Naive thymus-derived CD4-positive, alpha-beta T cell (primary cell): ENCODE measurements around the gene STARD3NL. TPM values are rescaled to one million over a fixed set of nuclear protein-coding genes. Genes with fewer than 3 reads are reported as not detected.

Experiments
- ATAC-seq: fragments of 150-1000 bp; cut with Tn5 transposase; 2 replicates; pipeline ENCODE4 v1.10.0; 2021; ENCODE audit warnings: mild to moderate bottlenecking, moderate library complexity
- CTCF ChIA-PET: fragments of 350-600 bp; sonication (Branson Sonifier 250); formaldehyde crosslinking; loops from one replicate; lab custom pipeline; 2021; ENCODE audit warnings: antibody characterized with exemption; lab: Charles Lee
- POLR2A ChIA-PET: fragments of 350-600 bp; sonication (Branson Sonifier 250); formaldehyde crosslinking; loops from one replicate; lab custom pipeline; 2021; ENCODE audit warnings: antibody characterized with exemption, inconsistent platforms; lab: Charles Lee
- DNase-seq, 9 donors: peaks; one replicate each; pipeline versions ENCODE4 v3.0.0 to v3.0.0-alpha.2; 2020 to 2022; ENCODE audit warnings: mixed read lengths in 1 of 9
- H3K27ac ChIP-seq: one replicate; pipeline ENCODE4 v1.7.0; 2013; ENCODE audit warnings: mild to moderate bottlenecking, low read depth, low read length, moderate library complexity
- H3K27me3 ChIP-seq, 2 donors: one replicate each; pipeline ENCODE4 v1.7.0; 2013; ENCODE audit warnings: low read length in 2 of 2, mild to moderate bottlenecking in 2 of 2, moderate library complexity in 2 of 2; ENCODE audit not compliant: control insufficient read depth in 2 of 2, insufficient read depth in 2 of 2
- H3K36me3 ChIP-seq, 3 experiments: 1 replicate in 2 of 3; 2 replicates in 1 of 3; pipeline ENCODE4 v1.7.0; 2013; ENCODE audit warnings: low read length in 3 of 3, mild to moderate bottlenecking in 3 of 3, moderate library complexity in 1 of 3; ENCODE audit not compliant: insufficient read depth in 3 of 3, control insufficient read depth in 2 of 3
- H3K4me1 ChIP-seq, 2 donors: one replicate each; pipeline ENCODE4 v1.7.0; 2013; ENCODE audit warnings: low read length in 2 of 2, mild to moderate bottlenecking in 2 of 2, moderate library complexity in 1 of 2; ENCODE audit not compliant: control insufficient read depth in 2 of 2, insufficient read depth in 2 of 2
- H3K4me3 ChIP-seq: 2 replicates; pipeline ENCODE4 v1.7.0; 2013; ENCODE audit warnings: mild to moderate bottlenecking, low read length
- H3K9me3 ChIP-seq, 3 experiments: 1 replicate in 2 of 3; 2 replicates in 1 of 3; pipeline ENCODE4 v1.7.0; 2013; ENCODE audit warnings: low read length in 3 of 3; ENCODE audit not compliant: control insufficient read depth in 2 of 3
- H3K27ac Mint-ChIP-seq, 9 donors: one replicate each; pipeline ENCODE4 v1.8.0; 2020 to 2022; ENCODE audit warnings: mixed read lengths in 9 of 9, mild to moderate bottlenecking in 8 of 9, moderate library complexity in 5 of 9, inconsistent platforms in 2 of 9
- H3K27me3 Mint-ChIP-seq, 5 donors: one replicate each; pipeline ENCODE4 v1.8.0; 2021 to 2022; ENCODE audit warnings: mixed read lengths in 5 of 5, mild to moderate bottlenecking in 1 of 5
- H3K36me3 Mint-ChIP-seq, 5 donors: one replicate each; pipeline ENCODE4 v1.8.0; 2020 to 2022; ENCODE audit warnings: mixed read lengths in 5 of 5, mild to moderate bottlenecking in 3 of 5, inconsistent platforms in 1 of 5
- H3K4me1 Mint-ChIP-seq, 7 donors: one replicate each; pipeline ENCODE4 v1.8.0; 2020 to 2022; ENCODE audit warnings: mixed read lengths in 7 of 7, mild to moderate bottlenecking in 3 of 7, inconsistent platforms in 1 of 7
- H3K4me3 Mint-ChIP-seq, 10 donors: one replicate each; pipeline ENCODE4 v1.8.0; 2020 to 2022; ENCODE audit warnings: mild to moderate bottlenecking in 10 of 10, mixed read lengths in 10 of 10, moderate library complexity in 6 of 10, inconsistent platforms in 2 of 10
- H3K9me3 Mint-ChIP-seq, 11 donors: one replicate each; pipeline ENCODE4 v1.8.0; 2020 to 2022; ENCODE audit warnings: mixed read lengths in 11 of 11, mild to moderate bottlenecking in 4 of 11, inconsistent platforms in 1 of 11, moderate library complexity in 1 of 11
- intact Hi-C, 2 donors: fragments of 100-400 bp; cut with micrococcal nuclease; formaldehyde crosslinking; loops; one replicate each; pipeline ENCODE4 v1.15.1; 2023
- polyA plus RNA-seq, 2 donors: library from polyadenylated mRNA; unstranded; fragments of 300-500 nt; fragmentation: Illumina TruSeq; gene quantifications; one replicate each; pipeline ENCODE4 v1.2.3, GENCODE V29; 2021
- total RNA-seq, 6 experiments: library from RNA in 5 of 6; stranded (reverse) in 5 of 6; gene quantifications; 1 replicate in 5 of 6; 2 replicates in 1 of 6; pipeline ENCODE4 v1.2.3 and lab custom pipeline; 2021 to 2026

The STARD3NL gene
- total and polyA plus RNA-seq, 7 experiments from 2014 or later: 9.4 to 26.9 (median 17.0) TPM

DNA sequence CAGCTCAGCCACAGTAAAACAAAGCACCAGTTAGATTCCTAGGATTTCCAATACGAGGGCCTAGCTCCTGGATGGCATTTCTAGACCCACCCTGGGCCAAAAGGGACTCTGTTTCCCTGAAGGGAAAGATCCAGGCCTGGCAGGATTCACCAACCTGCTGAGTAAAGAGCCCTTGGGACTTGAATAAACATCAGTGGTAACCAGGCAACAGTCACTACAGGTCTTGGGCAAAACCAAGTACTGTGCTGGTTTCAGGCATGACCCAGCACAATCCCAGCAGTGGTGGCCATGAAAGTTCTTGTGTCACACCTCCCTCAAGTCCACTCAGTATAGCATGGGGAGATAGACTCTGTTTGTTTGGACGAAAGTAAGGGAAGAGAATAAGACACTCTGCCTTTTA is 31.0 kb upstream of the STARD3NL start:
- Mint-ChIP-seq H3K4me3 (no peak overlapping the region), H3K27me3 (peaks cover 0 to 36% (median 9%) of the 10 kb centered on the region in 5 donors), H3K9me3 (peaks cover 0 to 5% (median 0%) of the 10 kb centered on the region in 11 donors), H3K4me1 (no peaks in the 10 kb centered on the region), H3K36me3 (peaks cover 0 to 4% (median 0%) of the 10 kb centered on the region in 5 donors), H3K27ac (no peak overlapping the region)
- Histone ChIP-seq H3K27ac (no peak overlapping the region), H3K4me1 (no peaks in the 10 kb centered on the region), H3K36me3 (no peaks in the 10 kb centered on the region), H3K9me3 (no peaks in the 10 kb centered on the region), H3K4me3 (no peak overlapping the region), H3K27me3 (no peaks in the 10 kb centered on the region)
- POLR2A ChIA-PET: no interaction called here
- intact Hi-C loops: no loop called here
- ATAC-seq (peak; percentile 18), DNase-seq (no peak)
- CTCF ChIA-PET: interaction anchor here (1.3 kb wide), 1 partner anchor 69 kb away, joined by 3 read pairs; no protein-coding TSS in a partner anchor

DNA sequence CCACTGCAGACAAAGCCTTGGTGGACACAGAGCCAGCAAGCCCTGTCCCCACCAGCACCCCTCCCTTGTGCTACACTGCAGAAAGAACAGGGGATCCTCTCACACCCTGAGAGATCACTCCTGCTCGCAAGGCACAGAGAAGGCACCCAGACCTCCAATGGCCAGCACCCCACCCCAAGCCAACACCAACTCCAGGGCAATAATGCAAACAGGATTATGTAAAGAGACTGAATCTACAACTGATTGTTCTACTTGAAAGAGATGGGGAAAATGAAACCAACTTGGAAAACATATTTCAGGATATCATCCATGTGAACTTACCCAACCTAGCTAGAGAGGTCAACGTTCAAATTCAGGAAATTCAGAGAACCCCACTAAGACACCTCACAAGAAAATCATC is 26.5 kb upstream of the STARD3NL start:
- Histone ChIP-seq H3K9me3 (no peaks in the 10 kb centered on the region), H3K27ac (no peak overlapping the region), H3K27me3 (no peaks in the 10 kb centered on the region), H3K4me1 (no peaks in the 10 kb centered on the region), H3K4me3 (no peak overlapping the region), H3K36me3 (no peaks in the 10 kb centered on the region)
- Mint-ChIP-seq H3K9me3 (peaks cover 0 to 17% (median 6%) of the 10 kb centered on the region in 11 donors), H3K36me3 (peaks cover 0 to 8% (median 4%) of the 10 kb centered on the region in 5 donors), H3K27ac (no peak overlapping the region), H3K4me1 (no peaks in the 10 kb centered on the region), H3K4me3 (no peak overlapping the region), H3K27me3 (peaks cover 0 to 58% (median 11%) of the 10 kb centered on the region in 5 donors)
- ATAC-seq (no peak), DNase-seq (no peak)
- CTCF ChIA-PET: no interaction called here
- intact Hi-C loops: no loop called here
- POLR2A ChIA-PET: no interaction called here

DNA sequence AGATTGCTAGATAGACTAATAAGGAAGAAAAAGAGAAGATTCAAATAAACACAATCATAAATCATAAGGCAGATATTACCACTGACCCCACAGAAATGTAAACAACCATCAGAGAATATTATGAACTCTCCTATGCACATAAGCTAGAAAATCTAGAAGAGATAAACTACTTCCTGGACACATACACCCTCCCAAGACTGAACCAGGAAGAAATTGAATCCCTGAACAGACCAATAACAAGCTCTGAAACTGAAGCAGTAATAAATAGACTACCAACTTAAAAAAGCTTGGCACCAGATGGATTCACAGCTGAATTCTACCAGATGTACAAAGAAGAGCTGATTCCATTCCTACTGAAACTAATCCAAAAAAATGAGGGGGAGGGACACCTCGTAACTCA is 24.5 kb upstream of the STARD3NL start:
- Mint-ChIP-seq H3K27me3 (peaks cover 0 to 52% (median 11%) of the 10 kb centered on the region in 5 donors), H3K4me3 (no peak overlapping the region), H3K9me3 (peaks cover 0 to 19% (median 7%) of the 10 kb centered on the region in 11 donors), H3K4me1 (no peaks in the 10 kb centered on the region), H3K36me3 (peaks cover 0 to 8% (median 5%) of the 10 kb centered on the region in 5 donors), H3K27ac (no peak overlapping the region)
- Histone ChIP-seq H3K4me1 (no peaks in the 10 kb centered on the region), H3K36me3 (no peaks in the 10 kb centered on the region), H3K27me3 (no peaks in the 10 kb centered on the region), H3K4me3 (no peak overlapping the region), H3K27ac (no peak overlapping the region), H3K9me3 (no peaks in the 10 kb centered on the region)
- CTCF ChIA-PET: no interaction called here
- intact Hi-C loops: no loop called here
- no peak for DNase-seq
- POLR2A ChIA-PET: no interaction called here
- no peak for ATAC-seq

DNA sequence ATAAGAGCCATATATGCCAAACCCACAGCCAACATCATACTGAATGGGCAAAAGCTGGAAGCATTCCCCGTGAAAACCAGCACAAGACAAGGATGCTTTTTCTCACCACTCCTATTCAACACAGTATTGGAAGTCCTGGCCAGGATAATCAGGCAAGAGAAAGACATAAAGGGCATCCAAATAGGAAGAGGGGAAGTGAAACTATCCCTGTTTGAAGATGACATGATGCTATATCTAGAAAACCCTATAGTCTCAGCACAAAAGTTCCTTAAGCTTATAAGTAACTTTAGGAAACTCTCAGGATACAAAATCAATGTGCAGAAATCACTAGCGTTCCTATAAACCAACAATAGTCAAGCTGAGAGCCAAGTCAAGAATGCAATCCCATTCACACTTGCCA is 23.8 kb upstream of the STARD3NL start:
- POLR2A ChIA-PET: no interaction called here
- CTCF ChIA-PET: no interaction called here
- Mint-ChIP-seq H3K4me3 (no peak overlapping the region), H3K27me3 (peaks cover 0 to 51% (median 8%) of the 10 kb centered on the region in 5 donors), H3K9me3 (peaks cover 0 to 19% (median 7%) of the 10 kb centered on the region in 11 donors), H3K4me1 (peaks cover 0 to 2% (median 0%) of the 10 kb centered on the region in 7 donors), H3K27ac (no peak overlapping the region), H3K36me3 (peaks cover 0 to 8% (median 4%) of the 10 kb centered on the region in 5 donors)
- Histone ChIP-seq H3K36me3 (no peaks in the 10 kb centered on the region), H3K9me3 (no peaks in the 10 kb centered on the region), H3K4me1 (no peaks in the 10 kb centered on the region), H3K27ac (no peak overlapping the region), H3K4me3 (no peak overlapping the region), H3K27me3 (no peaks in the 10 kb centered on the region)
- DNase-seq: no peak
- intact Hi-C loops: no loop called here
- no peak for ATAC-seq

DNA sequence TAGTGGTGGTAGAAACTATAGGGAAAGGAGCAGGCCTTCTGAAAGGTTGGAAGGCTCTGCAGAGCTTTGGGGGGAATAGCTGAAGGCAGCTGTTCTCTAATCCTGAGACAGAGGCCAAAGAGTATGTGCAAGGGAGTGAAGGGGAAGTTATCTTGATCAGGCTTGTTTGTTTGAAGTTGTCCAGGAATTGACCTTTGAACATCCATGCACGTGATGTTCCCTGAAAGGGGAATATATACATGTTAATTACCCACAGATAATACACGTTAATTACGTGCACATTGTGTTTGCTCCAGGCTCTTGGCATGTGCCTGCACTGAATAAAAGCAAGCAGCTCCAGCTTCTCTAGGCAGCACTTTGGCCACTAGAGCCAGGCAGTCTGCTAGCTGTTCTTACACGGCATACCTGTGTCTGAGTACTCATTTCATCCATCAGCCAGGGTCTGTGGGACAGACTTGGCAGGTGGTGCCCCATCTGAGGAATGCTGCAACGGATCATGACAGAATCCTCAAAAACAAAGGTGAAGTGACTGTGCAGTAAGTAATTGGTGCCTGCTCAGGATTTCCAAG is 18.0 kb upstream of the STARD3NL start:
- Mint-ChIP-seq H3K9me3 (peaks cover 0 to 20% (median 9%) of the 10 kb centered on the region in 11 donors), H3K27me3 (peaks cover 0 to 30% (median 14%) of the 10 kb centered on the region in 5 donors), H3K4me1 (peaks cover 0 to 2% (median 0%) of the 10 kb centered on the region in 7 donors), H3K4me3 (no peak overlapping the region), H3K36me3 (peaks cover 0 to 12% (median 4%) of the 10 kb centered on the region in 5 donors), H3K27ac (no peak overlapping the region)
- ChIA-PET CTCF (no interaction called here), POLR2A (interaction anchor here (0.5 kb wide), 1 partner anchor 290 kb away, joined by 4 read pairs; no protein-coding TSS in a partner anchor)
- intact Hi-C loops: no loop called here
- no peaks in the 10 kb centered on the region for H3K4me1 ChIP-seq
- no peaks in the 10 kb centered on the region for H3K9me3 ChIP-seq
- H3K36me3 ChIP-seq: no peaks in the 10 kb centered on the region
- ATAC-seq (no peak), DNase-seq (no peak)
- H3K4me3 ChIP-seq: no peak overlapping the region
- H3K27ac ChIP-seq: no peak overlapping the region
- no peaks in the 10 kb centered on the region for H3K27me3 ChIP-seq

DNA sequence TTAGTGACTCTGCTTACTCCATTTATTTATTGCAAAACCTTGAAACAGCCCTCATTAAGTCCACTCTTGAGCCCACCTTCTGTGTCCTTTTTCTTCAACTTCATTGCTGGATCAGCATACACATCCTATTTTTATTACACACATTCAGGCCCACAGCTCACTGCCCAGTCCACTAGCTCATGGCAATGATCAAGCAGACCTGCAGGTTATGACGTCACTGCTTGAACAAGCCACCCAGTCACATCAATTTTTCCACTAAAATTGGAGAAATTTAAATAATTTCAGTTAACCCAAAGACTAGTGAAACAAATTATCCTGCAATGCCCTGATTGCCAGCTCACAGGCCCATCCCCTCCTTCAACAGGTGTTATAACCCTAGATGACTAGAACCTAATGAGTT is 16.0 kb upstream of the STARD3NL start:
- DNase-seq: no peak
- ChIA-PET CTCF (no interaction called here), POLR2A (no interaction called here)
- H3K9me3 Mint-ChIP-seq: peaks cover 0 to 9% (median 0%) of the 10 kb centered on the region in 11 donors
- no peaks in the 10 kb centered on the region for H3K27me3 ChIP-seq
- H3K27ac ChIP-seq: no peak overlapping the region
- no peak overlapping the region for H3K27ac Mint-ChIP-seq
- no peak overlapping the region for H3K4me3 Mint-ChIP-seq
- H3K4me3 ChIP-seq: no peak overlapping the region
- intact Hi-C loops: no loop called here
- H3K36me3 Mint-ChIP-seq: peaks cover 0 to 8% (median 0%) of the 10 kb centered on the region in 5 donors
- no peaks in the 10 kb centered on the region for H3K4me1 ChIP-seq
- no peaks in the 10 kb centered on the region for H3K9me3 ChIP-seq
- H3K27me3 Mint-ChIP-seq: peaks cover 0 to 25% (median 14%) of the 10 kb centered on the region in 5 donors
- ATAC-seq: no peak
- H3K4me1 Mint-ChIP-seq: peaks cover 0 to 2% (median 0%) of the 10 kb centered on the region in 7 donors
- H3K36me3 ChIP-seq: no peaks in the 10 kb centered on the region

DNA sequence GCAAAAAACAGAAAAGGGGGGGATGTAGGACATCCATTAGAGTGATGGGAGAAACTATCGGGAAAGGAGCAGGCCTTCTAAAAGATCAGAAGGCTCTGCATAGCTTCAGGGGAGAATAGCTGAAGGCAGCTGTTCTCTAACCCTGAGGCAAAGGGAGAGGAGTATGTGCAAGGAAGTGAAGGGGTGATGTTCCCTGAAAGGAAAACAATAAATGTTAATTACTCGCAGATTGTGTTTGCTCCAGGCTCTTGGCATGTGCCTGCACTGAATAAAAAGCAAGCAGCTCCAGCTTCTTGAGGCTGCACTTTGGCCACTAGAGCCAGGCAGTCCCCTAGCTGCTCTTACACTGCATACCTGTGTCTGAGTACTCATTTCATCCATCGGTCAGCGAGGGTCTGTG is 14.4 kb upstream of the STARD3NL start:
- Histone ChIP-seq H3K4me3 (no peak overlapping the region), H3K4me1 (no peaks in the 10 kb centered on the region), H3K9me3 (no peaks in the 10 kb centered on the region), H3K27ac (no peak overlapping the region), H3K36me3 (no peaks in the 10 kb centered on the region), H3K27me3 (no peaks in the 10 kb centered on the region)
- Mint-ChIP-seq H3K27ac (peak overlapping the region in 1 of 9 donors; percentile 1), H3K36me3 (peaks cover 0 to 8% (median 0%) of the 10 kb centered on the region in 5 donors), H3K4me1 (peaks cover 0 to 6% (median 0%) of the 10 kb centered on the region in 7 donors), H3K27me3 (peaks cover 0 to 38% (median 17%) of the 10 kb centered on the region in 5 donors), H3K9me3 (peaks cover 0 to 9% (median 0%) of the 10 kb centered on the region in 11 donors), H3K4me3 (no peak overlapping the region)
- POLR2A ChIA-PET: no interaction called here
- no peak for ATAC-seq
- CTCF ChIA-PET: no interaction called here
- intact Hi-C loops: no loop called here
- no peak for DNase-seq
